Muscle of leg (tissue), 11 donors: Measurements from ENCODE around the gene FBXL15. TPM values are rescaled to one million over a fixed set of nuclear protein-coding genes. Genes with fewer than 3 reads are reported as not detected.
A peak's percentile ranks its signal among the peaks of the same experiment; 100 is the strongest.

Source experiments
- DNase-seq: peaks from one replicate; pipeline ENCODE4 v3.0.0; 2013
- H3K27ac ChIP-seq: one replicate; pipeline ENCODE4 v1.5.1; 2013; ENCODE audit warnings: mild to moderate bottlenecking, low read length, control low read depth
- H3K27me3 ChIP-seq: one replicate; pipeline ENCODE4 v1.6.1; 2013; ENCODE audit warnings: low read length; ENCODE audit not compliant: control insufficient read depth, insufficient read depth
- H3K36me3 ChIP-seq: one replicate; pipeline ENCODE4 v1.6.1; 2013; ENCODE audit warnings: low read length; ENCODE audit not compliant: control insufficient read depth, insufficient read depth
- H3K4me1 ChIP-seq: one replicate; pipeline ENCODE4 v1.6.1; 2013; ENCODE audit warnings: low read length; ENCODE audit not compliant: control insufficient read depth, insufficient read depth
- H3K4me3 ChIP-seq: one replicate; pipeline ENCODE4 v1.5.1; 2013; ENCODE audit warnings: low read length, control low read depth
- H3K9me3 ChIP-seq: replicated peaks from 2 replicates; pipeline ENCODE4 v1.6.1; 2013; ENCODE audit warnings: low read depth, low read length; ENCODE audit not compliant: control insufficient read depth
- WGBS: methylation state at CpG from one replicate; pipeline ENCODE4 v1.1.5; 2013; ENCODE audit warnings: missing lambda C conversion rate; ENCODE audit not compliant: insufficient coverage; 5-methylcytosine and 5-hydroxymethylcytosine counted together
- polyA plus RNA-seq, 8 donors: library from polyadenylated mRNA; unstranded; fragments of 120-200 nt; gene quantifications; one replicate each; pipeline versions ENCODE4 v1.2.1 to v1.2.3, GENCODE V29; 2013; ENCODE audit warnings: inconsistent platforms in 1 of 8, low replicate concordance in 1 of 8; ENCODE audit not compliant: insufficient read length in 8 of 8, insufficient read depth in 1 of 8
- total RNA-seq: library from RNA; stranded (reverse); fragments of 120-200 nt; gene quantifications from one replicate; pipeline ENCODE4 v1.2.4, GENCODE V29; 2013

Gene FBXL15
- total and polyA plus RNA-seq, 9 donors: 5.3 to 9.7 (median 7.3) TPM

- no peaks in the 10 kb centered on the region for H3K9me3 ChIP-seq
- no peak overlapping the region for H3K4me3 ChIP-seq
- no peak for DNase-seq
- WGBS: 80% methylated on average over 6 of the region's 9 CpGs
- peaks cover 21% of the 10 kb centered on the region for H3K27me3 ChIP-seq
- H3K4me1 ChIP-seq: peaks cover 22% of the 10 kb centered on the region
- H3K27ac ChIP-seq: no peak overlapping the region
- H3K36me3 ChIP-seq: no peaks in the 10 kb centered on the region
These were observed 37.0 kb downstream of the FBXL15 start for GRCh38 chr10:102457591-102458150.

GRCh38 chr10:102458656-102459055 is 38.0 kb downstream of the FBXL15 start:
- Histone ChIP-seq H3K4me3 (no peak overlapping the region), H3K4me1 (peaks cover 15% of the 10 kb centered on the region), H3K9me3 (no peaks in the 10 kb centered on the region), H3K36me3 (no peaks in the 10 kb centered on the region), H3K27me3 (peaks cover 29% of the 10 kb centered on the region), H3K27ac (no peak overlapping the region)
- WGBS: no CpG with 5 or more reads among the region's 4 CpGs
- DNase-seq: no peak

- Histone ChIP-seq H3K27ac (no peak overlapping the region), H3K9me3 (no peaks in the 10 kb centered on the region), H3K27me3 (peaks cover 32% of the 10 kb centered on the region), H3K36me3 (no peaks in the 10 kb centered on the region), H3K4me3 (peak overlapping the region; percentile 56), H3K4me1 (peaks cover 15% of the 10 kb centered on the region)
- no peak for DNase-seq
- 34% methylated on average over 7 of the region's 8 CpGs for WGBS
These were observed 40.2 kb downstream of the FBXL15 start for GRCh38 chr10:102460836-102461186.

GRCh38 chr10:102461187-102462054 is 40.8 kb downstream of the FBXL15 start:
- Histone ChIP-seq H3K36me3 (no peaks in the 10 kb centered on the region), H3K9me3 (no peaks in the 10 kb centered on the region), H3K27ac (no peak overlapping the region), H3K27me3 (peaks cover 32% of the 10 kb centered on the region), H3K4me1 (peaks cover 15% of the 10 kb centered on the region), H3K4me3 (peak overlapping the region; percentile 56)
- 2% methylated on average over 53 of the region's 54 CpGs for WGBS
- peak; percentile 90 for DNase-seq

- Histone ChIP-seq H3K27ac (no peak overlapping the region), H3K4me1 (peaks cover 15% of the 10 kb centered on the region), H3K9me3 (no peaks in the 10 kb centered on the region), H3K36me3 (no peaks in the 10 kb centered on the region), H3K4me3 (no peak overlapping the region), H3K27me3 (peaks cover 32% of the 10 kb centered on the region)
- DNase-seq: no peak
- 46% methylated on average over 5 of the region's 6 CpGs for WGBS
These were observed 41.9 kb downstream of the FBXL15 start for GRCh38 chr10:102462512-102463054.

GRCh38 chr10:102463983-102464382 is 43.3 kb downstream of the FBXL15 start:
- DNase-seq: no peak
- H3K36me3 ChIP-seq: no peaks in the 10 kb centered on the region
- peaks cover 15% of the 10 kb centered on the region for H3K4me1 ChIP-seq
- no peak overlapping the region for H3K4me3 ChIP-seq
- H3K27me3 ChIP-seq: peaks cover 32% of the 10 kb centered on the region
- WGBS: 74% methylated on average over 9 of the region's 10 CpGs
- H3K27ac ChIP-seq: no peak overlapping the region
- H3K9me3 ChIP-seq: no peaks in the 10 kb centered on the region

- no CpG with 5 or more reads among the region's 3 CpGs for WGBS
- Histone ChIP-seq H3K27me3 (peaks cover 29% of the 10 kb centered on the region), H3K36me3 (no peaks in the 10 kb centered on the region), H3K4me3 (no peak overlapping the region), H3K4me1 (peaks cover 15% of the 10 kb centered on the region), H3K27ac (no peak overlapping the region), H3K9me3 (no peaks in the 10 kb centered on the region)
- no peak for DNase-seq
These were observed 44.8 kb downstream of the FBXL15 start for GRCh38 chr10:102465466-102465865.

GRCh38 chr10:102467318-102467717 is 46.7 kb downstream of the FBXL15 start:
- H3K4me3 ChIP-seq: no peak overlapping the region
- H3K4me1 ChIP-seq: no peaks in the 10 kb centered on the region
- no peak for DNase-seq
- WGBS: 67% methylated on average over 2 of the region's 6 CpGs
- H3K27ac ChIP-seq: no peak overlapping the region
- H3K9me3 ChIP-seq: no peaks in the 10 kb centered on the region
- H3K36me3 ChIP-seq: no peaks in the 10 kb centered on the region
- peaks cover 14% of the 10 kb centered on the region for H3K27me3 ChIP-seq

- Histone ChIP-seq H3K9me3 (no peaks in the 10 kb centered on the region), H3K4me1 (no peaks in the 10 kb centered on the region), H3K36me3 (no peaks in the 10 kb centered on the region), H3K27me3 (peaks cover 7% of the 10 kb centered on the region), H3K27ac (no peak overlapping the region), H3K4me3 (no peak overlapping the region)
- 30% methylated on average over 3 of the region's 6 CpGs for WGBS
- DNase-seq: no peak
These were observed 47.4 kb downstream of the FBXL15 start for GRCh38 chr10:102467971-102468438.

GRCh38 chr10:102468683-102469082 is 48.0 kb downstream of the FBXL15 start:
- WGBS: 65% methylated on average over 8 of the region's 9 CpGs
- H3K4me1 ChIP-seq: no peaks in the 10 kb centered on the region
- no peaks in the 10 kb centered on the region for H3K36me3 ChIP-seq
- peak; percentile 29 for DNase-seq
- no peak overlapping the region for H3K4me3 ChIP-seq
- peaks cover 3% of the 10 kb centered on the region for H3K27me3 ChIP-seq
- no peaks in the 10 kb centered on the region for H3K9me3 ChIP-seq
- H3K27ac ChIP-seq: no peak overlapping the region
